PFSK-1 (cell line): ENCODE results near the gene SLC1A2.

ENCODE experiments used
- FOXP2 ChIP-seq: optimal IDR thresholded peaks from 2 replicates; pipeline ENCODE3; 2011; ENCODE audit warnings: borderline replicate concordance, control low read depth, inconsistent platforms; ENCODE audit not compliant: insufficient read depth; ENCODE audit errors: extremely low read length, extremely low read depth
- POLR2AphosphoS5 ChIP-seq: IDR thresholded peaks from 2 replicates; pipeline ENCODE4 v1.6.1; 2012; ENCODE audit warnings: low read depth, mild to moderate bottlenecking, control low read depth, low read length, moderate library complexity
- REST ChIP-seq, 2 experiments: IDR thresholded peaks; 2 replicates each; pipeline versions ENCODE4 v1.6.1 to v1.8.0; 2011 to 2012; ENCODE audit warnings: low read depth in 2 of 2, low read length in 2 of 2, control low read depth in 1 of 2, inconsistent platforms in 1 of 2, mild to moderate bottlenecking in 1 of 2, moderate library complexity in 1 of 2; ENCODE audit not compliant: insufficient read depth in 1 of 2
- SIN3A ChIP-seq: IDR thresholded peaks from 2 replicates; pipeline ENCODE4 v1.6.1; 2012; ENCODE audit warnings: mild to moderate bottlenecking, low read length, moderate library complexity, borderline replicate concordance; ENCODE audit not compliant: insufficient read depth
- TAF1 ChIP-seq: IDR thresholded peaks from 2 replicates; pipeline ENCODE4 v1.6.1; 2012; ENCODE audit warnings: low read length, control low read depth, borderline replicate concordance; ENCODE audit not compliant: insufficient read depth

GRCh38 chr11:35433588-35433987 is 14.2 kb upstream of the SLC1A2 start:
- no peak for TF ChIP-seq SIN3A
- TF ChIP-seq REST (IDR thresholded peaks at IDR 0.05; ENCODE audit: insufficient read depth in 1 of 2, low read depth in 2 of 2, low read length in 2 of 2), result no peak
- TF ChIP-seq POLR2AphosphoS5, result no peak
- no peak for TF ChIP-seq FOXP2
- TF ChIP-seq TAF1, result no peak
